B cell (primary cell): ENCODE data around the gene SSH3. TPM values are rescaled to one million over a fixed set of nuclear protein-coding genes. Genes with fewer than 3 reads are reported as not detected.

Source experiments
- ATAC-seq: fragments of 200-7000 bp; cut with Tn5 transposase; one replicate; pipeline ENCODE4 v1.10.0; 2021; ENCODE audit warnings: low read depth, mild to moderate bottlenecking, moderate number of reproducible peaks, moderate library complexity
- CTCF ChIA-PET: fragments of 350-600 bp; sonication (Branson Sonifier 250); formaldehyde crosslinking; loops from one replicate; lab custom pipeline; 2021; ENCODE audit warnings: antibody characterized with exemption, inconsistent platforms; lab: Charles Lee
- POLR2A ChIA-PET: fragments of 350-600 bp; sonication (Branson Sonifier 250); formaldehyde crosslinking; loops from one replicate; lab custom pipeline; 2021; ENCODE audit warnings: antibody characterized with exemption; lab: Charles Lee
- DNase-seq: peaks from one replicate; pipeline ENCODE4 v3.0.0; 2013
- H2AFZ ChIP-seq: 2 replicates; pipeline ENCODE4 v1.6.1; 2012; ENCODE audit warnings: mild to moderate bottlenecking, low read depth, low read length; ENCODE audit not compliant: insufficient read depth, poor library complexity, severe bottlenecking
- H3K27ac ChIP-seq, 2 donors: 1 replicate in 1 of 2; 2 replicates in 1 of 2; pipeline ENCODE4 v1.5.1; 2012 to 2013; ENCODE audit warnings: low read length in 2 of 2, mild to moderate bottlenecking in 2 of 2, moderate library complexity in 1 of 2
- H3K27me3 ChIP-seq, 4 experiments: fragments of 200-600 bp in 1 of 4; sonication (generic) in 1 of 4; replicated peaks in 1 of 4; 1 replicate in 2 of 4; 2 replicates in 2 of 4; pipeline versions ENCODE4 v1.6.1 to v1.7.0; 2013 to 2016; ENCODE audit warnings: low read length in 3 of 4, mild to moderate bottlenecking in 2 of 4, mixed read lengths in 1 of 4, moderate library complexity in 1 of 4; ENCODE audit not compliant: insufficient read depth in 4 of 4, control insufficient read depth in 3 of 4; ENCODE audit errors: control extremely low read depth in 1 of 4
- H3K36me3 ChIP-seq, 2 experiments: replicated peaks in 1 of 2; 1 replicate in 1 of 2; 2 replicates in 1 of 2; pipeline versions ENCODE4 v1.6.1 to v1.7.1; 2013; ENCODE audit warnings: low read length in 1 of 2; ENCODE audit not compliant: insufficient read depth in 2 of 2, control insufficient read depth in 1 of 2; ENCODE audit errors: control extremely low read depth in 1 of 2, extremely low read depth in 1 of 2
- H3K4me1 ChIP-seq, 2 donors: fragments of 200-600 bp in 1 of 2; sonication (generic) in 1 of 2; 1 replicate in 1 of 2; 2 replicates in 1 of 2; pipeline versions ENCODE4 v1.5.1 to v1.6.1; 2013 to 2017; ENCODE audit warnings: low read length in 2 of 2; ENCODE audit not compliant: control insufficient read depth in 2 of 2, insufficient read depth in 2 of 2
- H3K4me2 ChIP-seq: replicated peaks from 2 replicates; pipeline ENCODE3; 2012; ENCODE audit warnings: mild to moderate bottlenecking, low read depth, low read length; ENCODE audit not compliant: poor library complexity, severe bottlenecking
- H3K4me3 ChIP-seq, 5 experiments: fragments of 200-600 bp in 1 of 5; sonication (generic) in 1 of 5; 1 replicate in 3 of 5; 2 replicates in 2 of 5; pipeline versions ENCODE4 v1.5.1 to v1.7.0; 2011 to 2016; ENCODE audit warnings: low read length in 4 of 5, mild to moderate bottlenecking in 4 of 5, low read depth in 2 of 5, control low read depth in 1 of 5, moderate library complexity in 1 of 5; ENCODE audit not compliant: insufficient read depth in 1 of 5; ENCODE audit errors: control extremely low read depth in 1 of 5, extremely low read depth in 1 of 5
- H3K79me2 ChIP-seq: fragments of 200-600 bp; sonication (generic); one replicate; pipeline ENCODE4 v1.6.0; 2016; ENCODE audit warnings: low read length; ENCODE audit not compliant: control insufficient read depth, insufficient read depth
- H3K9ac ChIP-seq: fragments of 200-600 bp; sonication (generic); 2 replicates; pipeline ENCODE4 v1.6.1; 2017; ENCODE audit warnings: mild to moderate bottlenecking, low read length, moderate library complexity
- H3K9me3 ChIP-seq, 3 donors: one replicate each; pipeline versions ENCODE4 v1.6.1 to v1.7.1; 2013; ENCODE audit warnings: low read length in 2 of 3; ENCODE audit not compliant: control insufficient read depth in 2 of 3, insufficient read depth in 1 of 3; ENCODE audit errors: control extremely low read depth in 1 of 3
- H4K20me1 ChIP-seq: 2 replicates; pipeline ENCODE4 v1.6.0; 2012; ENCODE audit warnings: mild to moderate bottlenecking, low read length; ENCODE audit not compliant: insufficient read depth, control insufficient read depth, poor library complexity, severe bottlenecking
- H3K27ac Mint-ChIP-seq: one replicate; pipeline ENCODE4 v1.8.0; 2021; ENCODE audit warnings: mixed read lengths
- H3K27me3 Mint-ChIP-seq: one replicate; pipeline ENCODE4 v1.8.0; 2021; ENCODE audit warnings: mixed read lengths
- H3K4me1 Mint-ChIP-seq: one replicate; pipeline ENCODE4 v1.8.0; 2021; ENCODE audit warnings: mixed read lengths
- H3K4me3 Mint-ChIP-seq: one replicate; pipeline ENCODE4 v1.8.0; 2021; ENCODE audit warnings: mixed read lengths
- H3K9me3 Mint-ChIP-seq: one replicate; pipeline ENCODE4 v1.8.0; 2022; ENCODE audit warnings: mixed read lengths; ENCODE audit not compliant: insufficient read depth
- CTCF ChIP-seq: fragments of 200-600 bp; IDR thresholded peaks from one replicate; pipeline ENCODE4 v1.8.0; 2022; ENCODE audit warnings: antibody characterized with exemption, mild to moderate bottlenecking
- EZH2 ChIP-seq: IDR thresholded peaks from 2 replicates; pipeline ENCODE4 v1.6.1; 2012; ENCODE audit warnings: borderline replicate concordance, low read depth, mild to moderate bottlenecking, moderate library complexity, low read length; ENCODE audit not compliant: insufficient read depth, poor library complexity, severe bottlenecking
- WGBS: methylation state at CpG from one replicate; pipeline ENCODE4 v1.1.5; 2013; ENCODE audit warnings: missing lambda C conversion rate; ENCODE audit not compliant: insufficient coverage; 5-methylcytosine and 5-hydroxymethylcytosine counted together
- intact Hi-C: fragments of 100-400 bp; cut with micrococcal nuclease; formaldehyde crosslinking; loops from one replicate; pipeline ENCODE4 v1.10.0; 2022
- polyA plus RNA-seq: library from polyadenylated mRNA; depleted of rRNA; stranded (reverse); fragments of >200 nt; gene quantifications from 2 replicates; pipeline ENCODE4 v1.2.3, GENCODE V29; 2012
- total RNA-seq, 2 donors: library from RNA; stranded (reverse); fragments of 120-200 nt in 1 of 2; gene quantifications; 1 replicate in 1 of 2; 2 replicates in 1 of 2; pipeline versions ENCODE4 v1.2.3 to v1.2.4, GENCODE V29; 2013 to 2022

SSH3 gene
- total and polyA plus RNA-seq, 2 donors (not counting 1 experiment from before 2014, with no cell fraction given), result 4.0 to 7.2 TPM

- TF ChIP-seq EZH2, result no peak
- TF ChIP-seq CTCF, result no peak
- Mint-ChIP-seq H3K4me1 (peaks cover 10% of the 10 kb centered on the region), H3K27ac (peak overlapping the region; percentile 50), H3K4me3 (no peak overlapping the region), H3K9me3 (no peaks in the 10 kb centered on the region), H3K27me3 (no peaks in the 10 kb centered on the region)
- no peak overlapping the region for H3K9ac ChIP-seq
- no peak overlapping the region for H2AFZ ChIP-seq
- no peak for DNase-seq
- H3K4me3 ChIP-seq, result no peak overlapping the region
- POLR2A ChIA-PET, result no interaction called here
- H3K9me3 ChIP-seq, result no peaks in the 10 kb centered on the region
- H3K36me3 ChIP-seq, result peaks cover 9 to 70% of the 10 kb centered on the region in 2 experiments
- no peak overlapping the region for H3K27ac ChIP-seq
- ATAC-seq, result no peak
- no peak overlapping the region for H3K4me2 ChIP-seq
- CTCF ChIA-PET, result interaction anchor here (1.2 kb wide), 1 partner anchor 12 kb away, joined by 3 read pairs; no protein-coding TSS in a partner anchor
- no peaks in the 10 kb centered on the region for H3K27me3 ChIP-seq
- WGBS, result 94% methylated on average over 10 of the region's 10 CpGs
- H3K4me1 ChIP-seq, result no peaks in the 10 kb centered on the region
- intact Hi-C loops, result no loop called here
- H4K20me1 ChIP-seq, result peaks cover 67% of the 10 kb centered on the region
- peaks cover 13% of the 10 kb centered on the region for H3K79me2 ChIP-seq
These were observed 48.0 kb upstream of the SSH3 start for GRCh38 chr11:67255353-67255752.

- DNase-seq (no peak), ATAC-seq (no peak)
- no peaks in the 10 kb centered on the region for H3K4me1 ChIP-seq
- H3K36me3 ChIP-seq, result peaks cover 9 to 65% of the 10 kb centered on the region in 2 experiments
- H3K79me2 ChIP-seq, result peaks cover 12% of the 10 kb centered on the region
- H3K9ac ChIP-seq, result no peak overlapping the region
- ChIA-PET POLR2A (no interaction called here), CTCF (no interaction called here)
- H3K27me3 Mint-ChIP-seq, result no peaks in the 10 kb centered on the region
- no peaks in the 10 kb centered on the region for H3K9me3 ChIP-seq
- H3K27me3 ChIP-seq, result no peaks in the 10 kb centered on the region
- H4K20me1 ChIP-seq, result peaks cover 62% of the 10 kb centered on the region
- H3K4me3 ChIP-seq, result no peak overlapping the region
- no peak overlapping the region for H3K4me3 Mint-ChIP-seq
- no peak for TF ChIP-seq CTCF
- TF ChIP-seq EZH2, result no peak
- 98% methylated on average over 6 of the region's 8 CpGs for WGBS
- H3K4me2 ChIP-seq, result no peak overlapping the region
- no peak overlapping the region for H3K27ac ChIP-seq
- intact Hi-C loops, result no loop called here
- peak overlapping the region; percentile 50 for H3K27ac Mint-ChIP-seq
- H3K4me1 Mint-ChIP-seq, result peaks cover 13% of the 10 kb centered on the region
- no peaks in the 10 kb centered on the region for H3K9me3 Mint-ChIP-seq
- H2AFZ ChIP-seq, result no peak overlapping the region
These were observed 47.5 kb upstream of the SSH3 start for GRCh38 chr11:67255864-67256263.
